ENCODE results near the gene SLAMF7.
"Not testable (repeated sequence)": the region's sequence is repeated elsewhere in the genome, so short reads cannot be mapped to it uniquely, and the experiment has no call there.

DNA sequence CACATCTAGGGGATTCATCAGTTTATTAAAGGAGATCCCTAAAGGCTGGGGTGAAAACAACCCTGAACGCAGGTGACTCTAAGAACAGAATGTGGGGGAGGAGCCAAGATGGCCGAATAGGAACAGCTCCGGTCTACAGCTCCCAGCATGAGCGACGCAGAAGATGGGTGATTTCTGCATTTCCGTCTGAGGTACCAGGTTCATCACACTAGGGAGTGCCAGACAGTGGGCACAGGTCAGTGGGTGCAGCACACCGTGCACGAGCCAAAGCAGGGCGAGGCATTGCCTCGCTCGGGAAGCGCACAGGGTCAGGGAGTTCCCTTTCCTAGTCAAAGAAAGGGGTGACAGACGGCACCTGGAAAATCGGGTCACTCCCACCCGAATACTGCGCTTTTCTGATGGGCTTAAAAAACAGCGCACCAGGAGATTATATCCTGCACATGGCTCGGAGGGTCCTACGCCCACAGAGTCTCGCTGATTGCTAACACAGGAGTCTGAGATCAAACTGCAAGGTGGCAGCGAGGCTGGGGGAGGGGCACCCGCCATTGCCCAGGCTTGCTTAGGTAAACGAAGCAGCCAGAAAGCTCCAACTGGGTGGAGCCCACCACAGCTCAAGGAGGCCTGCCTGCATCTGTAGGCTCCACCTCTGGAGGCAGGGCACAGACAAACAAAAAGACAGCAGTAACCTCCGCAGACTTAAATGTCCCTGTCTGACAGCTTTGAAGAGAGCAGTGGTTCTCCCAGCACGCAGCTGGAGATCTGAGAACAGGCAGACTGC, 44.1 kb downstream of the SLAMF7 start:
- TF ChIP-seq POLR2A, CTCF (IDR thresholded peaks at IDR 0.05): not testable (repeated sequence)

Data from heart left ventricle (tissue), 13 donors.